NCI-H748 (cell line): ENCODE data around the gene FAT2.
"Not testable (repeated sequence)": the region's sequence is repeated elsewhere in the genome, so short reads cannot be mapped to it uniquely, and the experiment has no call there.

Experiments
- DNase-seq: peaks from one replicate; lab custom pipeline; 2025; ENCODE audit not compliant: unreplicated experiment; lab: John Stamatoyannopoulos, UW

Gene FAT2

GRCh38 chr5:151612689-151613427 is 21.7 kb upstream of the FAT2 start:
- no peak for DNase-seq

- DNase-seq = no peak
Observed at GRCh38 chr5:151611127-151611775, 20.1 kb upstream of the FAT2 start.

DNA sequence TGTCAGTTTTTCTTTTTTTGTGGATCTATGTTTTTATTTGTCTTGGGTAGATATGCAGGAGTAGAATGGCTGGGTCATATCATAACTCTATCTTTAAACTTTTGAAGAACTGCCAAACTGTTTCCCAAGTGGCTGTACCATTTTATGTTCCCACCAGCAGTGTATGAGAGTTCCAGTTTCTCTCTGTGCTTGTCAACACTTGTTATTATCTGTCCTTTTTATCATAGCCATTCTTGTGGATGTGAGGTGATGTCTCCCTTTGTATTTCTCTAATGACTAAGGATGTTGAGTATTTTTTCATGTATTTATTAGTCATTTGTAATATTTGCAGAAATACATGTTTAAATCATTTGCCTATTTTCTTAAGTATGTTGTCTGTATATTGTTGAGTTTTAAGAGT is 17.4 kb upstream of the FAT2 start:
- DNase-seq = no peak

- DNase-seq = no peak
Observed at GRCh38 chr5:151607304-151607703, 16.2 kb upstream of the FAT2 start.

- DNase-seq = no peak
Observed at GRCh38 chr5:151605559-151605958, 14.4 kb upstream of the FAT2 start.

DNA sequence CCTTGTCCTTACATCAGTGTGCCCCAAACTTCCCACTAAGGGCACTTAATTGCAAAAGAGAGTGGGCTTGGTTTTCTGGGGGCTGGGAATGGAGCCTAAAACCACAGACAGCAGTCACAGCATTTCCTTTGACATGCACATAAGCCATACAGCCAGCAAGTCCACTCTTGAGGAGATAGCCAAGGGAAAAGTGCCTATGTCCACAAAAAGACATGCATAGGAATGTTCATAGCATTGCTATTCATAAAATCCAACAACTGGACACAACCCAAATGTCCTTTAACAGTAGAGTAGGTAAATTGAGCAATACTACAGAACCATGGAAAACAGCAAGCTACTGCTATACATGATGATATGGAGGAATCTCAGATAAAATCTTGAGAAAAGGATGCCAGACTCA is 11.7 kb upstream of the FAT2 start:
- no peak for DNase-seq

GRCh38 chr5:151601391-151601790 is 10.3 kb upstream of the FAT2 start:
- no peak for DNase-seq

DNA sequence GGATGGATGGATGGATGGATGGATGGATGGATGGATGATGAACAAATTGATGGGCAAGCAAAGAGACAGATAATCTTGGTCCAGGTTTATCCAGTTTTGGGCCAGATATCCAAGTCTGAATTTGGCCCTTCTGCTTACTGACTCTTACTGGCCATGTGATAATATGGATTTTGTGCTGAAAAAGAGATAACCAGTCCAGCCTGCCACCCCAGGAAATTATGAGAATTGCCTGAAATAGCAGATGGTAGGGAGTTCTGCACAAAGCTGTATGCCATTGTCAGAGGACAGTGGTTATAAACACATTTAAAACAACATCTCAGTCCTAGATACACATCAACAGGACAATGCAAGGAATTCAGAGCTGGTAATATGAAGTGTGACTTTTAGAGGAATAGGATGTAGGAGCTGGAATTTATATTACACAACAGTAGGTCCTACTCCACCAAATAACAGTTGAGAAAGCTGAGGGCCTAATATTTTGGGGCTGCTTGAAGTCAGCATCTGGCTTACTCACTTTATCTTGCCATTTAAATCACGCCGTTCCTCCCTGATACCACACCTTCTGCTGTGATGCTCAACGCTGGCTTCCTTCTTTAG is 9.0 kb upstream of the FAT2 start:
- no peak for DNase-seq

- DNase-seq = no peak
Observed at GRCh38 chr5:151598984-151599383, 7.9 kb upstream of the FAT2 start.

DNA sequence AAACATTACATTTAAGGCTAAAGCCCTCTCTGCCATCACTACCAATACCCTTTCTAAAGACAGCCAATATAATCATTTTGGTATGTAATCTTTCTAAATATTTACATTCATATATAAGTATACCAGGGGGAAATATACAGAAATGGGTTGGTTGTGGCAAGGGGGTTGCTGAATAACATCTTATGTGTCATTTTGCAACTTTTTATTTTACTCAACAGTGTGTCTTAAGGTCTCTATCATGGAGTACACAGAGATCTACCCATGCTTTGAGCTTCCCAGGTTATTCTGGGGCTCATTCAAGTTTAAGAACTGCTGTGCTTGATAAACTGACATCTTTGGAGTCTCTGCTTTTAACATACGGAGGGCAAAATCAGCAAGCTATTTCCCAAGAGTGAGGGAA is 7.4 kb upstream of the FAT2 start:
- no peak for DNase-seq

- no peak for DNase-seq
Observed at GRCh38 chr5:151597749-151598148, 6.6 kb upstream of the FAT2 start.

DNA sequence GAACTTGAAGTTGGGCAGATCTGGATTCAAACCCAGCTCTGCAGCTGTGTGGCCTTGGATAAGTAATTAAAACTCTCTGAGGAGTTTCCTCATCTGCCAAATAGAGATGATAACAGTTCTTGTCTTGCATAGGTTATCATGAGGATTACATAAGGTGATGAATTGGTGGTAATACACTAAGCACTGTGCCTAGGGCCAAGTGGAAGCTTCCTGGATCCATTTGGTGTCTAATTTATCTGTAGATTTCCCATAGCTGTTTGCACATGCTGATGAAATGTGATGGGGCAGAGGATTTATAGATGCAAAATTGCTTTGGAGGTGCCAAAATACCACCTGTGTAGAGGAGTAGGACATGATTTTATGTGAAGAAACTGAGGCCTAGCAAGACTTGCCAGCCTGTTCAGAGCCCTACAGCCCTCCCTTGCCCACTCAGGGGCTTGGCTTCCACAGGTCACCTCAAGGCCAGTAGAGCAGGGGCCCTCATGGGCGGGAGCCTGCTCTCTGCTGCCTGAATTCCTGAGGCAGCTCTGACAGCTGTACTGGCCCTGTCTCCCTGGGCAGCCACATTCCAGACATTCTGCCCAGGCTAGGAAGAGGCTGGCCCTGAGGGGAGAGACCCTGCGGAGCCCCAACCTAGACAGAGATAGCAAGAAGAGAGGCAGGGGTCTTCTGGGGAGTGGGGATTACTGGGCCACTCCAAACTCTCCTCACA is 5.9 kb upstream of the FAT2 start:
- DNase-seq = no peak

- no peak for DNase-seq
Observed at GRCh38 chr5:151595411-151595826, 4.3 kb upstream of the FAT2 start.

DNA sequence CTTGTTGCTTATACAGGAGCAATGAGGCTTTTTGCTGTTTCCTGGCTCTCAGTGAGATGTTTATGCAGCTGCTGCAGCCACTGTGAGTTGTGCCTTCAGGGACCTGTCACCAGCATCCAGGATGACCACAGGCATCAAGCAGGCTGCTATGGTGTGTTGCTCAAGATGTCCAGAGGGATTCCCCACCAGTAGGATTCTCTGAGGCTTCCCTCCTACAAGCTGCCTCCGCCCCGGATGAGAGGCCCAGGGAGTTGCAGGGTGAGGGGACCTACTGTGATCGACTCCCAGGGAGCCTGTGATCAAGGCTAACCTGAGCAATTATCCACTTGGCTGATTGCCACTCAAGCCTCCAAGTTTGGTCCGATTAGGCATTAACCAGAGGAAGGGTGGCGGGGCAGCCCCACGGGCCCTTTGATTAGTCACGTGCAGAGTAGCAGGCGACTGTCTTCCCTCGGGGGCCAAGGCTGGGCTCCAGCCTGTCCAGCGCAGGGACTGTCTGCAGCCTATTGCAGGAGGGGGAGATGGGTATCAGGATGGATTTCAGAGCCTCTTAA is 1.8 kb upstream of the FAT2 start:
- DNase-seq = no peak

- DNase-seq = no peak
Observed at GRCh38 chr5:151589878-151590570, 1.1 kb downstream of the FAT2 start.

GRCh38 chr5:151587796-151588555 is 3.2 kb downstream of the FAT2 start:
- DNase-seq = no peak

- DNase-seq = peak; percentile 6
Observed at GRCh38 chr5:151585970-151586369, 5.2 kb downstream of the FAT2 start.

- DNase-seq = not testable (repeated sequence)
Observed at GRCh38 chr5:151585344-151585743, 5.8 kb downstream of the FAT2 start.

DNA sequence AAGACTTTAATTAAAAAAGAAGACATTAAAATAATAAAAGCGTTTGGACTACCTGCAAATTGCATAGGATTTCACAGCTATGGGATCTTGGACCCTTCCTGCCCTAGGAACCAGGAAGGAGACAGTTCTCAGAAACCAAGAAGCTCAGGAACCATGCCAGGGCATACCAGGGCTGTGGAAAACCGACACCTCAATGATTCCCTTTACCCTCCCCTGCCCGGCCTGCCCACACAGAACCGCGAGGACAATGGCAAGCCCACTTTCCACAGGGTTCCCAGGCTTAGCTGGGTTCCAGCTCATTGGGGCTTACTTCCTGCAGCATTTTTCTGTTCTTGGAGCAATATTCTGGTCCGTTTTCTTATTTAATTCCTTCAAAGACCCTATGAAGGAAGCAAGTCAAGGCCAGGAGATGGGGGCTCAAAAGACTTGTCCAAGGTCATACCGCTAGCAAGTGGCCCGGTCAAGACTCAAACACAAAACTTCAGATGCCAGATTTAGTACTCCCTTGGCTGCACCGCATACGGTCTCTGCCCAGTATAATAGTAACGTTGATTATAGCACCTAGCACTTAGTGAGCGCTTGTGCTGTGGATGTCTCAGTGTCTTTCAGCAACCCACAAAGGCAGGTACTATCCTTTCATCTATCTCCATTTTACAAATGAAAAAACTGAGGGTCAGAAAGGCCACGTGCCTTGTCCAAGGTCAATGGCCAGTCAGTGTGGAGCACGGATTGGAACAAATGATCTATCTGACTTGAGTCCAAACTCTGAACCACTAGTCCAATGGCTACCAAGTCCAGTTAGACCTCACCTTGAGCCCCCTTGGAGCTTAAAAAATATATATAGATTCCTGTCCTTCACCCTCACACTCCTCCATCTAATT is 6.8 kb downstream of the FAT2 start:
- no peak for DNase-seq
